ENCODE measurements around the gene PATJ.

Gene PATJ

GRCh38 chr1:62025154-62025553 lies 282.9 kb downstream of the PATJ start:
- no peak overlapping the region for H3K4me3 ChIP-seq (ENCODE audit: low read depth in 1 of 2, low read length in 2 of 2)
- DNase-seq (no peak), ATAC-seq (ENCODE audit: insufficient read depth, low read depth) (no peak)
- no peak overlapping the region for H2AFZ ChIP-seq (ENCODE audit: low read depth, low read length)
- H4K20me1 ChIP-seq (ENCODE audit: insufficient read depth, low read length): no peaks in the 10 kb centered on the region
- no peaks in the 10 kb centered on the region for H3K27me3 ChIP-seq (ENCODE audit: insufficient read depth, low read length, poor library complexity)
- H3K27ac ChIP-seq (ENCODE audit: low read length): no peak overlapping the region
- H3K9ac ChIP-seq (ENCODE audit: low read depth, low read length): no peak overlapping the region
- H3K36me3 ChIP-seq (ENCODE audit: insufficient read depth, low read length): no peaks in the 10 kb centered on the region
- H3K4me1 ChIP-seq (ENCODE audit: insufficient read depth, low read length): no peaks in the 10 kb centered on the region
- H3K9me3 ChIP-seq (ENCODE audit: insufficient read depth, low read length, severe bottlenecking): peaks cover 3% of the 10 kb centered on the region
- TF ChIP-seq EZH2 (IDR thresholded peaks at IDR 0.05; ENCODE audit: borderline replicate concordance, low read depth, low read length, severe bottlenecking): no peak
- TF ChIP-seq CTCF (IDR thresholded peaks at IDR 0.05; ENCODE audit: borderline replicate concordance, extremely low read depth, low read length, poor library complexity, severe bottlenecking): no peak
- no peak overlapping the region for H3K4me2 ChIP-seq (ENCODE audit: insufficient read depth, low read length)
- no peaks in the 10 kb centered on the region for H3K79me2 ChIP-seq (ENCODE audit: insufficient read depth, low read length)

GRCh38 chr1:62025892-62026291 lies 283.6 kb downstream of the PATJ start:
- Histone ChIP-seq H3K4me3 (ENCODE audit: low read depth in 1 of 2, low read length in 2 of 2) (no peak overlapping the region), H3K9ac (ENCODE audit: low read depth, low read length) (no peak overlapping the region), H3K4me2 (ENCODE audit: insufficient read depth, low read length) (no peak overlapping the region), H3K27ac (ENCODE audit: low read length) (no peak overlapping the region), H3K79me2 (ENCODE audit: insufficient read depth, low read length) (no peaks in the 10 kb centered on the region), H3K4me1 (ENCODE audit: insufficient read depth, low read length) (no peaks in the 10 kb centered on the region), H3K36me3 (ENCODE audit: insufficient read depth, low read length) (no peaks in the 10 kb centered on the region), H2AFZ (ENCODE audit: low read depth, low read length) (no peak overlapping the region), H3K9me3 (ENCODE audit: insufficient read depth, low read length, severe bottlenecking) (peaks cover 3% of the 10 kb centered on the region), H4K20me1 (ENCODE audit: insufficient read depth, low read length) (no peaks in the 10 kb centered on the region), H3K27me3 (ENCODE audit: insufficient read depth, low read length, poor library complexity) (no peaks in the 10 kb centered on the region)
- TF ChIP-seq EZH2 (IDR thresholded peaks at IDR 0.05; ENCODE audit: borderline replicate concordance, low read depth, low read length, severe bottlenecking) (no peak), CTCF (IDR thresholded peaks at IDR 0.05; ENCODE audit: borderline replicate concordance, extremely low read depth, low read length, poor library complexity, severe bottlenecking) (no peak)
- ATAC-seq (ENCODE audit: insufficient read depth, low read depth) (no peak), DNase-seq (no peak)

- Histone ChIP-seq H3K9me3 (ENCODE audit: insufficient read depth, low read length, severe bottlenecking) (peaks cover 3% of the 10 kb centered on the region), H3K4me2 (ENCODE audit: insufficient read depth, low read length) (no peak overlapping the region), H3K27me3 (ENCODE audit: insufficient read depth, low read length, poor library complexity) (no peaks in the 10 kb centered on the region), H3K27ac (ENCODE audit: low read length) (no peak overlapping the region), H4K20me1 (ENCODE audit: insufficient read depth, low read length) (no peaks in the 10 kb centered on the region), H3K36me3 (ENCODE audit: insufficient read depth, low read length) (no peaks in the 10 kb centered on the region), H3K4me1 (ENCODE audit: insufficient read depth, low read length) (no peaks in the 10 kb centered on the region), H3K79me2 (ENCODE audit: insufficient read depth, low read length) (no peaks in the 10 kb centered on the region), H3K9ac (ENCODE audit: low read depth, low read length) (no peak overlapping the region), H2AFZ (ENCODE audit: low read depth, low read length) (no peak overlapping the region), H3K4me3 (ENCODE audit: low read depth in 1 of 2, low read length in 2 of 2) (no peak overlapping the region)
- DNase-seq (no peak), ATAC-seq (ENCODE audit: insufficient read depth, low read depth) (no peak)
- TF ChIP-seq EZH2 (IDR thresholded peaks at IDR 0.05; ENCODE audit: borderline replicate concordance, low read depth, low read length, severe bottlenecking) (no peak), CTCF (IDR thresholded peaks at IDR 0.05; ENCODE audit: borderline replicate concordance, extremely low read depth, low read length, poor library complexity, severe bottlenecking) (no peak)
Measured at GRCh38 chr1:62029704-62030103, 287.4 kb downstream of the PATJ start.

GRCh38 chr1:62034790-62035189 lies 292.5 kb downstream of the PATJ start:
- no peak overlapping the region for H3K9ac ChIP-seq (ENCODE audit: low read depth, low read length)
- no peak for DNase-seq
- no peaks in the 10 kb centered on the region for H3K36me3 ChIP-seq (ENCODE audit: insufficient read depth, low read length)
- H3K4me2 ChIP-seq (ENCODE audit: insufficient read depth, low read length): no peak overlapping the region
- no peaks in the 10 kb centered on the region for H3K4me1 ChIP-seq (ENCODE audit: insufficient read depth, low read length)
- H3K9me3 ChIP-seq (ENCODE audit: insufficient read depth, low read length, severe bottlenecking): no peaks in the 10 kb centered on the region
- H2AFZ ChIP-seq (ENCODE audit: low read depth, low read length): no peak overlapping the region
- no peaks in the 10 kb centered on the region for H4K20me1 ChIP-seq (ENCODE audit: insufficient read depth, low read length)
- no peak for ATAC-seq (ENCODE audit: insufficient read depth, low read depth)
- TF ChIP-seq EZH2 (IDR thresholded peaks at IDR 0.05; ENCODE audit: borderline replicate concordance, low read depth, low read length, severe bottlenecking) (no peak), CTCF (IDR thresholded peaks at IDR 0.05; ENCODE audit: borderline replicate concordance, extremely low read depth, low read length, poor library complexity, severe bottlenecking) (no peak)
- no peak overlapping the region for H3K4me3 ChIP-seq (ENCODE audit: low read depth in 1 of 2, low read length in 2 of 2)
- no peaks in the 10 kb centered on the region for H3K79me2 ChIP-seq (ENCODE audit: insufficient read depth, low read length)
- H3K27me3 ChIP-seq (ENCODE audit: insufficient read depth, low read length, poor library complexity): no peaks in the 10 kb centered on the region
- H3K27ac ChIP-seq (ENCODE audit: low read length): no peak overlapping the region

All from DND-41 (cell line).